ENCODE results near the gene NATD1.
A peak's percentile ranks its signal among the peaks of the same experiment; 100 is the strongest.

Gene NATD1

GRCh38 chr17:21218831-21219380 is 34.3 kb downstream of the NATD1 start:
- DNase-seq (ENCODE audit: extremely low read depth in 1 of 2, low read depth in 1 of 2): no peak

GRCh38 chr17:21218101-21218500 is 35.1 kb downstream of the NATD1 start:
- peak; percentile 7 to 56 for DNase-seq (ENCODE audit: extremely low read depth in 1 of 2, low read depth in 1 of 2)

- no peak for DNase-seq (ENCODE audit: extremely low read depth in 1 of 2, low read depth in 1 of 2)
These were observed 35.9 kb downstream of the NATD1 start for GRCh38 chr17:21217346-21217745.

- no peak for DNase-seq (ENCODE audit: extremely low read depth in 1 of 2, low read depth in 1 of 2)
These were observed 37.3 kb downstream of the NATD1 start for GRCh38 chr17:21215935-21216334.

- no peak for DNase-seq (ENCODE audit: extremely low read depth in 1 of 2, low read depth in 1 of 2)
These were observed 38.3 kb downstream of the NATD1 start for GRCh38 chr17:21214777-21215541.

GRCh38 chr17:21214015-21214776 is 39.0 kb downstream of the NATD1 start, which contains the start of gene TMEM11:
TSS of gene TMEM11 (minus strand) at chr17:21214161. CDS start at chr17:21214152, 9 bp downstream.
- DNase-seq (ENCODE audit: extremely low read depth in 1 of 2, low read depth in 1 of 2): peak; percentile 93 to 94

- peak in 1 of 2 donors; percentile 9 for DNase-seq (ENCODE audit: extremely low read depth in 1 of 2, low read depth in 1 of 2)
These were observed 39.6 kb downstream of the NATD1 start for GRCh38 chr17:21213638-21214014.

GRCh38 chr17:21212826-21213637 is 40.2 kb downstream of the NATD1 start:
- no peak for DNase-seq (ENCODE audit: extremely low read depth in 1 of 2, low read depth in 1 of 2)

GRCh38 chr17:21211825-21212479 is 41.3 kb downstream of the NATD1 start:
- no peak for DNase-seq (ENCODE audit: extremely low read depth in 1 of 2, low read depth in 1 of 2)

GRCh38 chr17:21210411-21211076 is 42.7 kb downstream of the NATD1 start:
- DNase-seq (ENCODE audit: extremely low read depth in 1 of 2, low read depth in 1 of 2): no peak

GRCh38 chr17:21209511-21210175 is 43.6 kb downstream of the NATD1 start:
- DNase-seq (ENCODE audit: extremely low read depth in 1 of 2, low read depth in 1 of 2): no peak

- no peak for DNase-seq (ENCODE audit: extremely low read depth in 1 of 2, low read depth in 1 of 2)
These were observed 44.9 kb downstream of the NATD1 start for GRCh38 chr17:21208352-21208751.

- no peak for DNase-seq (ENCODE audit: extremely low read depth in 1 of 2, low read depth in 1 of 2)
These were observed 48.3 kb downstream of the NATD1 start for GRCh38 chr17:21204935-21205334.

- DNase-seq (ENCODE audit: extremely low read depth in 1 of 2, low read depth in 1 of 2): no peak
These were observed 50.7 kb downstream of the NATD1 start for GRCh38 chr17:21202512-21202911.

- no peak for DNase-seq (ENCODE audit: extremely low read depth in 1 of 2, low read depth in 1 of 2)
These were observed 51.3 kb downstream of the NATD1 start for GRCh38 chr17:21201874-21202273.

- no peak for DNase-seq (ENCODE audit: extremely low read depth in 1 of 2, low read depth in 1 of 2)
These were observed 52.0 kb downstream of the NATD1 start for GRCh38 chr17:21201298-21201595.

GRCh38 chr17:21200590-21201297 is 52.5 kb downstream of the NATD1 start:
- DNase-seq (ENCODE audit: extremely low read depth in 1 of 2, low read depth in 1 of 2): no peak

- DNase-seq (ENCODE audit: extremely low read depth in 1 of 2, low read depth in 1 of 2): no peak
These were observed 53.4 kb downstream of the NATD1 start for GRCh38 chr17:21199856-21200255.

- DNase-seq (ENCODE audit: extremely low read depth in 1 of 2, low read depth in 1 of 2): no peak
These were observed 53.9 kb downstream of the NATD1 start for GRCh38 chr17:21199311-21199710.

Data from stimulated activated CD8-positive, alpha-beta memory T cell treated with anti-CD3 and anti-CD28 coated beads, Interleukin-7, amount 100 ng/mL, for 48 hours (primary cell).